Measurements from ENCODE around the gene FMN1. TPM values are rescaled to one million over a fixed set of nuclear protein-coding genes. Genes with fewer than 3 reads are reported as not detected.

FMN1 gene
- total and polyA plus RNA-seq, 10 of the 15 experiments (the other 5 are each of a cell fraction or from before 2014, with no cell fraction given), result 0.05 to 0.16 (median 0.08) TPM; not detected in 4

DNA sequence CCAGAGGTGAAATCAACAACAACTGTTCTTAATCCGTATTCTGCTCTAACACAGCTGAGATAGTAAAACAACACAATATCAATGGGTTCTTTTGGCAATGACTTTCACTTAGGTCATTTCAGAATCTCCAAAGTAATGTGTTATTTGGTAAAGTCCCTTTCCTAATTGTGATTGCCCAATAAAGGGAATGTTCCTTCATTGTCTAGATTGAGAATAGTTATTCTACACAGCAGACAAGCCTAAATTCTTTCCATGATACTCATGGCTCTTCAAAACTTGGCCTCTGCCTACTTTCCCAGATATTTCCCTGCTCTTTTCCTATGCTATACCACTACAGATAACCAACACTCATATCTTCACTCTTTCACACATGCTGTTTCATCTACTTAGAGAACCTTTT lies 219.8 kb downstream of the FMN1 start (continued):
- TF ChIP-seq, protein P1, sequence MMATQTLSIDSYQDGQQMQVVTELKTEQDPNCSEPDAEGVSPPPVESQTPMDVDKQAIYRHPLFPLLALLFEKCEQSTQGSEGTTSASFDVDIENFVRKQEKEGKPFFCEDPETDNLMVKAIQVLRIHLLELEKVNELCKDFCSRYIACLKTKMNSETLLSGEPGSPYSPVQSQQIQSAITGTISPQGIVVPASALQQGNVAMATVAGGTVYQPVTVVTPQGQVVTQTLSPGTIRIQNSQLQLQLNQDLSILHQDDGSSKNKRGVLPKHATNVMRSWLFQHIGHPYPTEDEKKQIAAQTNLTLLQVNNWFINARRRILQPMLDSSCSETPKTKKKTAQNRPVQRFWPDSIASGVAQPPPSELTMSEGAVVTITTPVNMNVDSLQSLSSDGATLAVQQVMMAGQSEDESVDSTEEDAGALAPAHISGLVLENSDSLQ (IDR thresholded peaks at IDR 0.05), result no peak
- TF ChIP-seq, protein P2, sequence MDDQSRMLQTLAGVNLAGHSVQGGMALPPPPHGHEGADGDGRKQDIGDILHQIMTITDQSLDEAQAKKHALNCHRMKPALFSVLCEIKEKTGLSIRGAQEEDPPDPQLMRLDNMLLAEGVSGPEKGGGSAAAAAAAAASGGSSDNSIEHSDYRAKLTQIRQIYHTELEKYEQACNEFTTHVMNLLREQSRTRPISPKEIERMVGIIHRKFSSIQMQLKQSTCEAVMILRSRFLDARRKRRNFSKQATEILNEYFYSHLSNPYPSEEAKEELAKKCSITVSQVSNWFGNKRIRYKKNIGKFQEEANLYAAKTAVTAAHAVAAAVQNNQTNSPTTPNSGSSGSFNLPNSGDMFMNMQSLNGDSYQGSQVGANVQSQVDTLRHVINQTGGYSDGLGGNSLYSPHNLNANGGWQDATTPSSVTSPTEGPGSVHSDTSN (IDR thresholded peaks at IDR 0.05; ENCODE audit: insufficient replicate concordance, low read depth, low read length), result no peak
- no peak for TF ChIP-seq IKZF1 (conservative IDR thresholded peaks at IDR 0.05)

DNA sequence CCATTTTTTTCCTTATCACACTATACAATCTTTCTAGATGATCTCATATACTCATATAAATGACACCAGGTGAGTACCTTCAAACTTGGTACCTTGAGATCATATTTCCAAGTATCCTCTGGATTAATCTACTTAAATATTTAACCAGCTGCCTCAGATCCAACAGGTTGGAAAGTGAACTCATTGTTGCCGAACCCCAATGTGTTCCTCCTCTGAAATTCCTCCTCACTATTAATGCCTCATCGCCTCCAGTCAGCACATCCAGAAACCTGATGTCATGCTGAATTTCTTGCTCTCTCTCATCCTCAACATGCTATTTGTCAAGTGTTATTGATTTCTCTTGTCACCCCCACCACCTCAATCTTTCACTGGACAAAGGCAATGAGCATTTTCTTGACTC lies 221.8 kb downstream of the FMN1 start:
- no peaks in the 10 kb centered on the region for H3K9me3 ChIP-seq (replicated peaks; ENCODE audit: control insufficient read depth, insufficient read depth, low read length)
- no peak overlapping the region for H3K9ac ChIP-seq (ENCODE audit: control insufficient read depth, insufficient read depth, low read length)
- ChIA-PET SMC1A (ENCODE audit: uncharacterized antibody, unreplicated experiment) (no interaction called here), CTCF (interaction anchor here (0.6 kb wide), 1 partner anchor 129 kb away, joined by 3 read pairs; no protein-coding TSS in a partner anchor), RAD21 (ENCODE audit: unreplicated experiment) (no interaction called here), POLR2A (no interaction called here)
- no peaks in the 10 kb centered on the region for H3K79me2 ChIP-seq (ENCODE audit: control insufficient read depth, insufficient read depth, low read length)
- intact Hi-C loops (cut with micrococcal nuclease; ENCODE audit: unreplicated experiment), result no loop called here
- H3K27me3 ChIP-seq (replicated peaks in 1 of 2; ENCODE audit: control insufficient read depth in 2 of 2, insufficient read depth in 2 of 2, low read length in 1 of 2), result 0 out of 4 replicates have a peak, but pooled peaks cover 0 to 1% of the 10 kb centered on the region in 2 experiments
- in situ Hi-C loops (cut with MboI), result no loop called here
- no peaks in the 10 kb centered on the region for H4K20me1 ChIP-seq (ENCODE audit: control insufficient read depth, insufficient read depth)
- FAIRE-seq (no peak), ATAC-seq (no peak), DNase-seq (ENCODE audit: low read depth, low spot score) (no peak)
- no peak overlapping the region for H2AFZ ChIP-seq (ENCODE audit: control insufficient read depth, low read depth, low read length)
- no peak overlapping the region for H3K4me2 ChIP-seq (ENCODE audit: control insufficient read depth, insufficient read depth)
- BruUV-seq (replicated peaks), result no TSS peak
- H3K27ac ChIP-seq (ENCODE audit: control insufficient read depth, insufficient read depth), result no peak overlapping the region
- H3K4me3 ChIP-seq, result no peak overlapping the region
- TF ChIP-seq, protein P3, sequence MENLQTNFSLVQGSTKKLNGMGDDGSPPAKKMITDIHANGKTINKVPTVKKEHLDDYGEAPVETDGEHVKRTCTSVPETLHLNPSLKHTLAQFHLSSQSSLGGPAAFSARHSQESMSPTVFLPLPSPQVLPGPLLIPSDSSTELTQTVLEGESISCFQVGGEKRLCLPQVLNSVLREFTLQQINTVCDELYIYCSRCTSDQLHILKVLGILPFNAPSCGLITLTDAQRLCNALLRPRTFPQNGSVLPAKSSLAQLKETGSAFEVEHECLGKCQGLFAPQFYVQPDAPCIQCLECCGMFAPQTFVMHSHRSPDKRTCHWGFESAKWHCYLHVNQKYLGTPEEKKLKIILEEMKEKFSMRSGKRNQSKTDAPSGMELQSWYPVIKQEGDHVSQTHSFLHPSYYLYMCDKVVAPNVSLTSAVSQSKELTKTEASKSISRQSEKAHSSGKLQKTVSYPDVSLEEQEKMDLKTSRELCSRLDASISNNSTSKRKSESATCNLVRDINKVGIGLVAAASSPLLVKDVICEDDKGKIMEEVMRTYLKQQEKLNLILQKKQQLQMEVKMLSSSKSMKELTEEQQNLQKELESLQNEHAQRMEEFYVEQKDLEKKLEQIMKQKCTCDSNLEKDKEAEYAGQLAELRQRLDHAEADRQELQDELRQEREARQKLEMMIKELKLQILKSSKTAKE (IDR thresholded peaks at IDR 0.05; ENCODE audit: low read depth, poor library complexity, severe bottlenecking), result no peak
- TF ChIP-seq TAF1 (IDR thresholded peaks at IDR 0.05; ENCODE audit: borderline replicate concordance, low read depth, low read length) (no peak), MXI1 (IDR thresholded peaks at IDR 0.05; ENCODE audit: low read depth, low read length) (no peak), KDM1A (IDR thresholded peaks at IDR 0.05; ENCODE audit: borderline replicate concordance) (no peak), SIX5 (IDR thresholded peaks at IDR 0.05; ENCODE audit: low read depth, low read length, severe bottlenecking) (no peak)
- no peaks in the 10 kb centered on the region for H3K36me3 ChIP-seq (ENCODE audit: control insufficient read depth in 2 of 2, insufficient read depth in 2 of 2, low read length in 1 of 2)
- no peaks in the 10 kb centered on the region for H3K4me1 ChIP-seq (ENCODE audit: control insufficient read depth, insufficient read depth, low read length)
- 47% methylated on average over 2 of the region's 2 CpGs for WGBS (ENCODE audit: insufficient coverage, insufficient replicate concordance, low lambda C conversion rate, missing lambda C conversion rate)

Measured in GM12878 (cell line).